Motor neuron (in vitro differentiated cells): Measurements from ENCODE around the gene RTN4R. TPM values are rescaled to one million over a fixed set of nuclear protein-coding genes. Genes with fewer than 3 reads are reported as not detected.
"Not testable (repeated sequence)": the region's sequence is repeated elsewhere in the genome, so short reads cannot be mapped to it uniquely, and the experiment has no call there.

Experiments used
- ATAC-seq, 8 experiments: fragments of 200-7000 bp; cut with Tn5 transposase; replicated peaks in 6 of 8; 2 replicates each; pipeline ENCODE4 v1.8.0; 2021; ENCODE audit warnings: mild to moderate bottlenecking in 8 of 8, moderate library complexity in 8 of 8
- H3K27ac ChIP-seq, 2 donors: fragments of 250-450 bp; sonication (Bioruptor Pico); 2 replicates each; pipeline ENCODE4 v1.9.0; 2021; ENCODE audit warnings: antibody characterized with exemption in 2 of 2, mild to moderate bottlenecking in 2 of 2, moderate library complexity in 1 of 2
- H3K4me1 ChIP-seq, 2 donors: fragments of 250-450 bp; sonication (Bioruptor Pico); replicated peaks in 1 of 2; 2 replicates each; pipeline ENCODE4 v1.6.1; 2021; ENCODE audit warnings: antibody characterized with exemption in 2 of 2, mild to moderate bottlenecking in 2 of 2, moderate library complexity in 1 of 2
- H3K4me3 ChIP-seq, 5 donors: fragments of 250-450 bp; sonication (Bioruptor Pico); 2 replicates each; pipeline ENCODE4 v1.9.0; 2021; ENCODE audit warnings: antibody characterized with exemption in 5 of 5, mild to moderate bottlenecking in 5 of 5, moderate library complexity in 4 of 5
- WGBS, 10 experiments: fragments of 450-650 bp; shearing (Covaris generic); methylation state at CpG; one replicate each; pipeline ENCODE4 v1.0.0; 2022; 5-methylcytosine and 5-hydroxymethylcytosine counted together
- in situ Hi-C, 9 experiments: fragments of 400-800 bp; cut with MboI; loops; one replicate each; pipeline ENCODE4 v1.15.0; 2021; ENCODE audit warnings: low sequenced_read_pairs in 9 of 9, low pct_unique_long_range_greater_than_20kb in 2 of 9; ENCODE audit not compliant: unreplicated experiment in 9 of 9
- total RNA-seq, 8 experiments: library from RNA; unstranded; fragments of 300-600 nt; gene quantifications; 2 replicates each; pipeline versions ENCODE4 v1.2.3 to v1.2.4, GENCODE V29; 2022

RTN4R gene
- total RNA-seq, result 10 to 100 TPM in 3 of 8 experiments, 1 to 10 TPM in 5; 1.0 to 17.7 (median 6.3) TPM

DNA sequence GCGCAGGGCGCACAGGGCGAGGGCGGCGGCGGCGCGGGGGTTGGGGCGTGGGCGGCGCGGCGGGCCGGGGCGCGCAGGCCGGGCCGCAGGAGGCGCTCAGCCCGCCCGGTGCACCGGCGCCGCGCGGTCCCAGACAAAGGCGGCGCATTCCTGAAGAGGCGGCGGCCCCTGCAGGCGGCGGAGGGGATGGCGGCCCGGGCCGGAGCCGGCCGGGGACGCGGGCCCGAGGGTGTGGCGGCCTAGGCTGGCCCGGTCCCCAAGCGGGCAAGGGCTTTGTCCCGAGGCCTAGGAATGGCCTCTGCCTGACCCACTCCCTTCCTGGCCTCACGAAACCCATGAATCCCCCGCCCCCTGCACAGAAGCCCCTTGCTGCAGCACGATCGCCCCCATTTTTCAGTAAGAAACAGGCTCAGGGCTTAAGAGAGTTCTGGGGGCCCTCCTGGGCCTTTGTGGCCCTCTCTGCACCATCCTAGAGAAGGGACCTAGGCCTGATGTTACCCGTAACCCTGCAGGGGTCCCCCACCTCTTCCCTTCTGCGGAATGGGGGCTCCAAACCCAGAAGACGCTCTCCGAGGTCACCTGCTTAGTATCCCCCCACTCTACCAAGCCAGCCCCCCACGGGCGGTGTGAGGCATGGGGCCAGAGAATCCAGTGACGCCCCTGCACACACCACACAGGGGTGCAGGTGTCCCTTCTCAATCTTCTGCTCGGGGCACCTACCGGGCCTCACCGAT, at the start of gene RTN4R:
RTN4R (minus strand) TSS at position 40 of the 734 bp plus-strand sequence. CDS start 226 bp downstream, outside the sequence.
- Histone ChIP-seq H3K27ac (peak within 1 kb of the TSS; percentile 70 to 74), H3K4me3 (peak within 1 kb of the TSS; percentile 45 to 76 (median 62)), H3K4me1 (peaks cover 26 to 34% of the 10 kb centered on the region in 2 donors)
- in situ Hi-C loops, result loop anchor here in 2 of 9 experiments (25.0 kb wide), 1 partner anchor 106 kb away; the partner anchor contains the start of gene CCDC188 (in 2 of the 2)
- 20 to 79% (median 60%) methylated on average over 2 to 4 of the region's 58 CpGs; no CpG with 5 or more reads in 7 of the 10 experiments for WGBS, 10 experiments
- ATAC-seq, result peak; percentile 38 to 81 (median 75)

DNA sequence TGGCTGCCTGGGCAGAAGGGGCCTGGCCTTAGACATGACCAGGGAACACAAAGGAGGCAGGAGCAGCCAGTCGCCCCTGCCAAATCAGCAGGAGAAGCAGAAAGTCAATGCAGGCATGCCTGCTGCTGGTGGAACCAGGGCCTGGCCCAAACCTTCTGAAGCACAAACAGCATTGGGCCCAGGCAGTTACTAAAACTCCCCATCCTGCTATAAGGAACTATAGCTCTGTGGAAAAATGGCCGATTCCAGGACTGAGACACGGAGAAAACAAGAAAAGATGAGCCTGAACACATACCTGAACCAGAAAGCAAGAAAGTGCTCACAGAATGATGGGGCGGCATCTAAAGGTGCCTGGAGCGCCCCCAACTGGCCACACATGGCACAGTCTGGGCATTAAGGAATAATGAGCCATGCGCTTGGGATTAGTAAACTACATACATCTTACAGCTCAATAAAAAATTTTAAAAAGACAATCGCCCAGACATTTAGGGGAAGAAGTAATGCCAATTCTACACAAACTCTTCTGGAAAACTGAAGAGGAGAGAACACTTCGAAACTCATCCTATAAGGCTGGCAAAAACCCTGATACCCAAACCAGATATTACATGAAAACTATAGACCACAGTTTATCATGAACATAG, 49.4 kb upstream of the RTN4R start:
- H3K27ac ChIP-seq, result peak overlapping the region in 1 of 2 donors; percentile 18
- peak in 2 of 8 experiments; percentile 5 to 6 for ATAC-seq
- in situ Hi-C loops, result not testable (repeated sequence)
- peak overlapping the region in 1 of 5 donors; percentile 5 for H3K4me3 ChIP-seq
- WGBS, 10 experiments, result 0 to 100% (median 39%) methylated on average over 1 to 4 of the region's 8 CpGs; no CpG with 5 or more reads in 4 of the 10 experiments
- peaks cover 30 to 32% of the 10 kb centered on the region in 2 donors for H3K4me1 ChIP-seq

DNA sequence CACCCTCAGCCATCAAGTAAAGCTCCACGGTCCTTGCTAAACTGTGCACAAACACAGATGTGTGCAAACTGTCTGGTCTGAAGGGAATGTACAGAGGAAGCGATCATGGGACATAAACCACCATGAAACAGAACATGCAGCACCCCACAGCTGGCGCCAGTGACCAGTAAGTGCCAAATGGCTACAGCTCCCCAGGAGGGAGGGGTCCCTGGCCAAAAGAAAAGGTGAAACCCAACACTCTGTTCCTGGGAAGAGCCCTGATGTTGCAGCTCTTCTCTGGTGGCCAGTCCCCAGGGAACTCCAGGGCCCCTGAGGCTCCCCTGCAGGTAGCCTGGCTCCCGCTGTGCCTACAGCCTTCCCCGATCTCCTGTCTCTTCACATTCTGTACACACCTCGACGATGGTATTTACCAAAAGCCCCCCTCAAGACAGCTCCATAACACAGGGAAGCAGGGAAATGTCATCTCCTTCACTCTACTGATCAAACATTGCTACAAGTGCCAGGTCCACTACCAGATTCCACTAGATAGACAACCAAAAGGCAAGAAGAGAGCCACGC, 48.8 kb upstream of the RTN4R start:
- no peak overlapping the region for H3K27ac ChIP-seq
- ATAC-seq, result no peak
- peaks cover 29 to 30% of the 10 kb centered on the region in 2 donors for H3K4me1 ChIP-seq
- in situ Hi-C loops, result no loop called here
- WGBS, 10 experiments, result 93 to 100% (median 100%) methylated on average over 1 to 5 of the region's 8 CpGs; no CpG with 5 or more reads in 3 of the 10 experiments
- H3K4me3 ChIP-seq, result no peak overlapping the region

DNA sequence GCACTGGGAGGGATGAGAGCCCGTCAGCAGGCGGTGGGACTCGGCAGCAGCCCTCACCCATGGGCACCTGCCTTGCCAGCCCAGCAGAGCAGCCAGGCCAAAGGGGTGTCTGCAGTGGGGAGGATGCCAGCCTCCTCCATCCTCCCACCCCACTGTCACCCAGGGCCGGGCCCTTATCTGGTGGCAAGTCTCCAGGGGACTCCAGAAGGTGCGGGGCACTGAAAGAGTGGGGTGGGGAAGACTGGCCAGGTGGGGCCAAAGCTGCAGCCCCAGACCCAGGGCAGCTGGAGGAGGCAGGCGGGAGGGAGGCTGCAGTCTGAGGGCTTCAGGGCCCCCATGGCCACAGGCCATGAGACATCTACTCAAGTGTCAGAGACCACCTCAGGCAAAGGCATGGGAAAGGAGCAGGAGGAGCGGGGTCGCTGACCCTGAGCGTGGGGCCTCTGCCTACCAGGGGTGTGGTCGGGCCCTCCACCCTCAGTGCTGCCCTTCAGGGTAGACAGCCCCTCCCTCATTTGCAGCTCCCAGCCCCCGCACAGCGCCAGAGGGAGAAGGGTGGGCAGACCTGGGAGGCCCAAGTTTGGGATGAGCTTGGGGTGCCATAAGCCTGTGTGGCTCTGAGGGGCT, 48.2 kb upstream of the RTN4R start:
- ATAC-seq, result no peak
- in situ Hi-C loops, result no loop called here
- Histone ChIP-seq H3K27ac (no peak overlapping the region), H3K4me3 (no peak overlapping the region), H3K4me1 (peaks cover 24 to 28% of the 10 kb centered on the region in 2 donors)
- 40 to 100% (median 70%) methylated on average over 1 to 2 of the region's 12 CpGs; no CpG with 5 or more reads in 6 of the 10 experiments for WGBS, 10 experiments

DNA sequence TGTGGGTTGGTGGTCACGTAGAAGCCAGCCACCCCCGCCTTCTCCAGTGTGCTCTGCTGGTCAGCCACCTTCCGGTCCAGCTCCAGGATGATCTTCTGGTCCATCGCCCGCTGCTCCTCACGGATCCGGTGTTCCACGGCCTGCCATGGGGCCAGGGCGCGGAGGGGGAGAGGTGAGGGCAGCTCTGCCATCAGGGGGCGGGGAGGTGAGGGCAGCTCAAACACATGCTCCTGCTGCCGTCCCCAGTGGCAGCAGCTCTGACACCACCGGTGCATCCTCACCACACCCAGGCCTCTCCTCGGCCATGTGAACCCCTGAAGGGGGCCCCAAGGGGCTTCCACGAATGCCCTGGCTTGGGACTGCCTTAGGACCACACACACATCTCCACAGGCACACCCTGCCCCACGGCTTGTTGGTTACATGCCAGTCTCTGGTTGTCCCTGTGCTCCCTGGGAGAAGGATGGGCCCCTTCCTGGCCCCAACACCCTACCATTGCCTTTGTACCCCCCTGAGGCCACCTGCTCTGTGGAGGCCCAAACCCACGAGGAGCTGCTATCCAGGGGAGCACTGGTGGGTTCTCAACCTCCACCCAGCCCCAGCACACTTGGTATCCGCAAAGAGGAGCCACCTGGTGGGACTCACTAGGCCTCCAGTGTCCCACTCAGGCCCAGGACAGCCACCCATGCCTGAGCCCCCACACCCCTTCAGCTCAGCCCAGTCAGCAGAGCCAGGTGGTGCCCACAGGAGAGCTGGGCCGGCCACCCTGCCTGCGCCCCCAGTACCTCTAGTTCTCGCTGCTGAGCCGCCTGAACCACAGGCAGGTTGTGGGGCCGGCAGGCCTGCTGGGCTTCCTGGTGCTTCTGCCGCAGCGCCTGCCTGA, 47.5 kb upstream of the RTN4R start:
- 66 to 100% (median 83%) methylated on average over 1 to 2 of the region's 25 CpGs; no CpG with 5 or more reads in 7 of the 10 experiments for WGBS, 10 experiments
- ATAC-seq, result no peak
- in situ Hi-C loops, result no loop called here
- H3K4me3 ChIP-seq, result no peak overlapping the region
- H3K27ac ChIP-seq, result no peak overlapping the region
- peaks cover 19 to 21% of the 10 kb centered on the region in 2 donors for H3K4me1 ChIP-seq

DNA sequence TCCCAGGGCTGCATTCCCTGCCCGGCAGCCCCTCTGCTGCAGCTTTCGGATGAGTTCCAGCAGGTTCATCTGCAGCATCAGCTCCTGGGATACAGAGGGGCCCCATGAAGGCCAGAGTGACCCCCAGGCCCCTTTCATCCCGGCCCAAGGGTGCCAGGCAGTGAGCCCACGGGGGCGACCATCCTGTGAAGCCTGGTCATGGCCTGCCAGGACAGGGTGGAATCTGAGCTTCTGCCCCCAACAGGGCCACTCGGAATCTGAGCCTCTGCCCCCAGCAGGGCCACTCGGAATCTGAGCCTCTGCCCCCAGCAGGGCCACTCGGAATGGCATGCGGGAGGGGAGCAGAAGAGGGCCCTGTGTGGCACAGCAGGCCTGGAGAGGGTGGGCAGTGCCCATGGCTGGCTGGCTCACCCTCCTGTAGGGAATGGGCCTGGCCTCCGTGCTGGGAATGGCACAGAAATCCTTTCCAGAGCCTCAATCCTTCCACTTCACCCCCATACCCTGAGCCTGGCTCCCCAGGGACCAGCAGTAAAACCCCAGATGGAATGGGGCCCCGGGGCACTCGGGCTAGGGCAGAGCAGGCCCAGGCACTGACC, 46.7 kb upstream of the RTN4R start:
- in situ Hi-C loops, ATAC-seq, H3K27ac ChIP-seq, H3K4me3 ChIP-seq: not testable (repeated sequence)
- WGBS, 10 experiments, result 90 to 100% (median 92%) methylated on average over 1 to 5 of the region's 12 CpGs; no CpG with 5 or more reads in 7 of the 10 experiments
- peaks cover 19 to 21% of the 10 kb centered on the region in 2 donors for H3K4me1 ChIP-seq

DNA sequence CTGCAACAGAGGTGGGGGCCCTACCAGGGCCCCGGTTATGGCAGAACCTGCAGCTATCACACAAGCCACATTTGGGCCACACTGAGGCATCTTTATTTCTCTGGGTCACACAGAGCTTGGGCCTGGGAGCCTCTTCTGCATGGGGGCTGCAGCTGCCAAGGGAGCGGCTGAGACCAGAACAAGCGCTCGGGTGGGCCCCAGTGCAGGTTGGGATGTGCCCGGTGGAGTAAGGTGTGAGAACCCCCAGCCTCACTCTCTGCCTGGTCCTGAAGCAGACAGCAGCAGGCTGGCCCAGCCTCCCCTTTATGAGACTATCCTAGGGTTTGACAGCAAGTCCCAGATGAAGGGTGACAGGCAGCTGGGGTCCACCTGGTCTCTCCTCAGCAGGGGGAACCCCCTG, 46.1 kb upstream of the RTN4R start:
- WGBS, 10 experiments, result no CpG with 5 or more reads among the region's 5 CpGs
- ATAC-seq, in situ Hi-C loops: not testable (repeated sequence)

DNA sequence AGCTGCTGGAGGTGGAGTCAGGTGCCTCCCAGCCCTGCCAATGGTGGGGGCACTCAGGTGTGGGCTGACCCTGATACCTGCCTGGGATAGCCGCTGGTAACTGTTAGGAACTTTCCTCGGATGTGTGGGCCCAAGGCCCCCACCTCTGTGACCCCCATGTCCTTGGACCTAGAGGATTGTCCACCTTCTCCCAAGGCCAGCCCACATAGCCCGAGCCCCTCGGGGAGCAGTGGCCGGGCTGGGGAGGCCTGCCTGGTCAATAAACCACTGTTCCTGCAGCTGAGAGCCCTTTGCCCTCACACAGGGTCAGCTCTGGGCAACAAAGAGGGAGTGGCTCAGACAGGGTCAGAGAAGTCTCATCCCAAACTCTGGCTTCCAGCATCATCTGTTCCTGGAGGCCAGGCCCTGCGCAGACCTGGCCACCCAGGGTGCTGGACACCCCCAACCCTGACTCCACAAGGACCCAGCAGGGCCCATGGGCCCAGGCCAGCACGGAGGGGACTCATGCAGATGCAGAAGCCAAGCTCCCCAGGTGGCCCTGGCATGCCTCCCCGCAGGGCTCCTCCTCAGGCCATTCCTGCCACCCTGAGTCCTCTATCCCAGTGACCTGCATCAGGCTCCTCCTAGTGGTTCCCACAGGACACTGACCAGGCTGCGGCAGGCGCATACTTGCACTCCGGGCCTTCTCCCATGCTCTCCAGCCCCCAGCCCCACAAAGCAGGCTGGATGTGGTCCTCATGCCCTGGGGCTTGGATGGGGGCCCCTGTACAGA, 45.4 kb upstream of the RTN4R start:
- WGBS, 10 experiments, result no CpG with 5 or more reads among the region's 11 CpGs
- peaks cover 12 to 15% of the 10 kb centered on the region in 2 donors for H3K4me1 ChIP-seq
- in situ Hi-C loops, H3K4me3 ChIP-seq, H3K27ac ChIP-seq: not testable (repeated sequence)
- ATAC-seq, result peak; percentile 9 to 74 (median 37)

More for the DNA sequence above, 46.1 kb upstream of the RTN4R start:
- not testable (repeated sequence) for H3K27ac ChIP-seq, H3K4me3 ChIP-seq
- peaks cover 19 to 21% of the 10 kb centered on the region in 2 donors for H3K4me1 ChIP-seq

DNA sequence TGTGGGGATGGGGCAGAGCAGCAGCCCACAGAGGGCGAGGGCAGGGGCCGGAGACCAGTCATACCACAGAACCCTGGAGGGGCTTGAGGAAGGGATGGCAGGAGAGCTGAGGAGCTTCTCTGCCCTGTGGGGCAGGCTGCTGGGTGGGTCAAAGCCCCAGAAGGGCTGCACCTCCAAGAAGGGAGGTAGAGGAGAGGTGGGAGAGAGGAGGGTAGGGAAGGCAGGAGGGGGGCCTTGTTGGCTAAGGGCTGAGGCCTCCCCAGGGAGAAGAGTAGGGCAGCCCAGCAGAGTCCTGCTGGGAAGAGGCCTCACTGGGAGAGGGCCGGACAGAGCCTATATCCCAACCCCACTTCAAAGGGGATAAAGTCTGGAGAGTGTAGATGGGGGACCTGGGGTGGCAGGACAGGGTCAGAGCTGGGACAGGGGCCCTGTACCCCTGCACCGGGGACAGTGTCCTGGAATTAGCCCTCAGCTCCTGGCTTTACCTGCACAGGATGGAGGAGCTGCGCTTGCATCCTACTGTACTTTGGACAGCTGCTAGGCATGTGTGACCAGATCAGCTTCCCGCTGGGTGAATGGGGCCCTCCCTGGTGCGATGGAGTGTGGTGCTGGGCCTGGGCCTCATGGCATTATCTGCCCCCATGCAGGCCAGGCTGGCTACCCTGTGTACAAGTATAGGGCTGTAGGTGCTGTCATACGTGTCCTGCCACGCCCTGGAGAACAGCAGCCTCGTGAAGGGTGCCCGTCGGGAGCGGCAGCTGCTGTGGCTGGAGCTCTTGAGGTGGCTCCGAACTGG, 44.5 kb upstream of the RTN4R start:
- ATAC-seq, result no peak
- no peak overlapping the region for H3K4me3 ChIP-seq
- no peak overlapping the region for H3K27ac ChIP-seq
- H3K4me1 ChIP-seq, result peaks cover 5 to 6% of the 10 kb centered on the region in 2 donors
- 0 to 86% (median 60%) methylated on average over 1 to 4 of the region's 14 CpGs; no CpG with 5 or more reads in 7 of the 10 experiments for WGBS, 10 experiments
- in situ Hi-C loops, result no loop called here

DNA sequence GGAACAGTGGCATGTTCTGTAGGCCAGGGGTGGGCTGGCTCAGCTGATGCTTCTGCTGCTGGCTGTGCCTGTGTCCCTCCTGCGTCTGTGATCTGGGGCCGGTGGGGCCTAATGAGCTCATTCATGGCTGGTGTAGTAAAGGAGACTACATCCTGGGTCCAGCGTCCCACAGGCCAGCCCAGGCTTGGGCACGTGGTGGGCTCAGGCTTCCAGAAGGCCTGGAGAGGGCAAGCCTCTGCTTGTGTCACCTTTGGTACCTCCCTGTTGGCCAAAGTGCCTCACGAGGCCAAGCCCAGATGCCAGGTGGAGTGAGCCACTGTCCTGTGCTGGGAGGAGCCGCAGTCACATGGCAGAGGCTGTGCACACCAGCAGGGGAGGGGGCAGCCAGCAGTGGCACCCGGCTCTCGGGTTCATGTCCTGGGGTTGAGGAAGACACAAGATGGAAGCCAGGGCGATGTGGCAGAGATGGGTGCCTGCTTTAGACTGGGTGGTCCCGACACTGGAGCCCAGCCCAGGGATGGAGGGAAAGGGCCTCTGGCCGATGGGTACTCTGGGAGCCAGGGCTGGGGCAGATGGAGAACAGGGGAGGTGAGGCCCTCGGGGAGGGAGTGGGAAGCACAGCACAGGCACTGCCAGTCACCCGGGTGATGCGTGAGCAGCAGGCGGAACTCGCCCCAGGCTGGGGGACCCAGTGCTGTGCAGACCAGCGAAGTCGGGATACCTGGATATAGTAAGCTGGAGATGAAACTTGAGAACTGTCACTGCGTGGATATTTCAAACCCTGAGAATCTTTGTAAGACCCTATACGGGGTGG, 43.3 kb upstream of the RTN4R start:
- WGBS, 10 experiments, result 75 to 90% (median 82%) methylated on average over 1 to 7 of the region's 20 CpGs; no CpG with 5 or more reads in 4 of the 10 experiments
- H3K27ac ChIP-seq, H3K4me3 ChIP-seq, in situ Hi-C loops, H3K4me1 ChIP-seq: not testable (repeated sequence)
- ATAC-seq, result peak in 2 of 8 experiments; percentile 20 to 33
